Loucy (cell line): Measurements from ENCODE around the gene PDLIM7.
A peak's percentile ranks its signal among the peaks of the same experiment; 100 is the strongest.

Experiments
- EZH2phosphoT487 ChIP-seq: fragments of 200-600 bp; IDR thresholded peaks from 2 replicates; pipeline ENCODE4 v1.6.1; 2018; ENCODE audit warnings: antibody characterized with exemption, mild to moderate bottlenecking, moderate library complexity, borderline replicate concordance
- TF ChIP-seq, protein P1 (sequence below): fragments of 200-600 bp; sonication (generic); conservative IDR thresholded peaks from 2 replicates; pipeline ENCODE4 v1.5.1; 2014; ENCODE audit warnings: mild to moderate bottlenecking, antibody characterized with exemption, low read length

- TF ChIP-seq, protein P1, sequence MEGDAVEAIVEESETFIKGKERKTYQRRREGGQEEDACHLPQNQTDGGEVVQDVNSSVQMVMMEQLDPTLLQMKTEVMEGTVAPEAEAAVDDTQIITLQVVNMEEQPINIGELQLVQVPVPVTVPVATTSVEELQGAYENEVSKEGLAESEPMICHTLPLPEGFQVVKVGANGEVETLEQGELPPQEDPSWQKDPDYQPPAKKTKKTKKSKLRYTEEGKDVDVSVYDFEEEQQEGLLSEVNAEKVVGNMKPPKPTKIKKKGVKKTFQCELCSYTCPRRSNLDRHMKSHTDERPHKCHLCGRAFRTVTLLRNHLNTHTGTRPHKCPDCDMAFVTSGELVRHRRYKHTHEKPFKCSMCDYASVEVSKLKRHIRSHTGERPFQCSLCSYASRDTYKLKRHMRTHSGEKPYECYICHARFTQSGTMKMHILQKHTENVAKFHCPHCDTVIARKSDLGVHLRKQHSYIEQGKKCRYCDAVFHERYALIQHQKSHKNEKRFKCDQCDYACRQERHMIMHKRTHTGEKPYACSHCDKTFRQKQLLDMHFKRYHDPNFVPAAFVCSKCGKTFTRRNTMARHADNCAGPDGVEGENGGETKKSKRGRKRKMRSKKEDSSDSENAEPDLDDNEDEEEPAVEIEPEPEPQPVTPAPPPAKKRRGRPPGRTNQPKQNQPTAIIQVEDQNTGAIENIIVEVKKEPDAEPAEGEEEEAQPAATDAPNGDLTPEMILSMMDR: peak; percentile 60
- no peak for TF ChIP-seq EZH2phosphoT487
Observed at GRCh38 chr5:177454397-177455035, 42.9 kb downstream of the PDLIM7 start.
